A549 (cell line): Measurements from ENCODE around the gene GPR37L1.

Experiments used
- CHD4 ChIP-seq: fragments of 200-600 bp; sonication (generic); IDR thresholded peaks from 2 replicates; pipeline ENCODE4 v1.6.1; 2016; ENCODE audit warnings: antibody characterized with exemption, mild to moderate bottlenecking, borderline replicate concordance
- RAD21 ChIP-seq, 2 experiments: fragments of >200 bp in 1 of 2; sonication (Bioruptor Twin) in 1 of 2; formaldehyde crosslinking in 1 of 2; IDR thresholded peaks in 1 of 2; conservative IDR thresholded peaks in 1 of 2; 2 replicates in 1 of 2; 3 replicates in 1 of 2; pipeline ENCODE4 v1.6.1; 2012 to 2018; ENCODE audit warnings: inconsistent platforms in 1 of 2
- SREBF2 ChIP-seq: fragments of 450-650 bp; IDR thresholded peaks from 2 replicates; pipeline ENCODE4 v1.6.1; 2014; ENCODE audit warnings: mild to moderate bottlenecking, moderate library complexity
- TF ChIP-seq, protein P1 (sequence below): fragments of >200 bp; sonication (Bioruptor Twin); formaldehyde crosslinking; IDR thresholded peaks from 3 replicates; pipeline ENCODE4 v1.5.1; 2016
- TF ChIP-seq, protein P2 (sequence below): fragments of 200-600 bp; sonication (generic); IDR thresholded peaks from 2 replicates; pipeline ENCODE4 v1.6.1; 2016; ENCODE audit warnings: antibody characterized with exemption, mild to moderate bottlenecking, moderate library complexity

DNA sequence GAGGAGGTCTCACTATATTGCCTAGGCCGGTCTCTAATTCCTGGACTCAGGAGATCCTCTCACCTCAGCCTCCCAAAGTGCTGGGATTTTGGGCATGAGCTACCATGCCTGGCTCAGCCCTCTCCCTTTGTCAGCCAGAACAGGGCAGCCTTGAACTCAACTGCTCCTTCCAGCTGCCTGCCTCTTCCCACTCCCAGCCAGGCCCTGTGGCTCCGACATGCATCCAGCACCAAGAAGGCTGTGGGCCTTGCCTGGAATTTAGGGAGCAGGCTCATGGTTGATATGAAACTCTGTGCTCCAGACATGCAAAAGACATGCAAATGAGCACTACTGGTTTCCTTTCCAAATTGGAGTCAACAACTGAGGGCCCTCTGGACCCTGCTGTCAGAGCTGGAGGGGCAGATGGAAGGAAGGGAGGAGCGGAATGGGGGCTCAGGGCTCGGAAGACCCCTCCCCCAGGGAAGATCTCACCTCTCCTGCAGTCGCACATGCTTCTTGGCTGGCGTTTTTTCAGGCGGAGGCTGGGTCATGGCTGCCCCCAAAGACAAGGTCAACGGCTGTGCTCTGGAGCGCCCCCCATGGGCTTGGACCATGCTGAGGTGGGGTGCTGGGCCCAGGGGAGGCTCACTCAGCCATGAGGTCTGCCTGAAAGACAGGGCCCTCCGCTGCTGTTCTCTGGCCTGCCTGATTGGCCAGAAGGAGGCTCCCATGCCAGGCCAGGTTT is 36.3 kb downstream of the GPR37L1 start:
- TF ChIP-seq, protein P1, sequence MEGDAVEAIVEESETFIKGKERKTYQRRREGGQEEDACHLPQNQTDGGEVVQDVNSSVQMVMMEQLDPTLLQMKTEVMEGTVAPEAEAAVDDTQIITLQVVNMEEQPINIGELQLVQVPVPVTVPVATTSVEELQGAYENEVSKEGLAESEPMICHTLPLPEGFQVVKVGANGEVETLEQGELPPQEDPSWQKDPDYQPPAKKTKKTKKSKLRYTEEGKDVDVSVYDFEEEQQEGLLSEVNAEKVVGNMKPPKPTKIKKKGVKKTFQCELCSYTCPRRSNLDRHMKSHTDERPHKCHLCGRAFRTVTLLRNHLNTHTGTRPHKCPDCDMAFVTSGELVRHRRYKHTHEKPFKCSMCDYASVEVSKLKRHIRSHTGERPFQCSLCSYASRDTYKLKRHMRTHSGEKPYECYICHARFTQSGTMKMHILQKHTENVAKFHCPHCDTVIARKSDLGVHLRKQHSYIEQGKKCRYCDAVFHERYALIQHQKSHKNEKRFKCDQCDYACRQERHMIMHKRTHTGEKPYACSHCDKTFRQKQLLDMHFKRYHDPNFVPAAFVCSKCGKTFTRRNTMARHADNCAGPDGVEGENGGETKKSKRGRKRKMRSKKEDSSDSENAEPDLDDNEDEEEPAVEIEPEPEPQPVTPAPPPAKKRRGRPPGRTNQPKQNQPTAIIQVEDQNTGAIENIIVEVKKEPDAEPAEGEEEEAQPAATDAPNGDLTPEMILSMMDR: no peak
- TF ChIP-seq SREBF2 (no peak), CHD4 (no peak), RAD21 (conservative IDR thresholded peaks at IDR 0.05 in 1 of 2, IDR thresholded peaks at IDR 0.05 in 1 of 2) (no peak)
- TF ChIP-seq, protein P2, sequence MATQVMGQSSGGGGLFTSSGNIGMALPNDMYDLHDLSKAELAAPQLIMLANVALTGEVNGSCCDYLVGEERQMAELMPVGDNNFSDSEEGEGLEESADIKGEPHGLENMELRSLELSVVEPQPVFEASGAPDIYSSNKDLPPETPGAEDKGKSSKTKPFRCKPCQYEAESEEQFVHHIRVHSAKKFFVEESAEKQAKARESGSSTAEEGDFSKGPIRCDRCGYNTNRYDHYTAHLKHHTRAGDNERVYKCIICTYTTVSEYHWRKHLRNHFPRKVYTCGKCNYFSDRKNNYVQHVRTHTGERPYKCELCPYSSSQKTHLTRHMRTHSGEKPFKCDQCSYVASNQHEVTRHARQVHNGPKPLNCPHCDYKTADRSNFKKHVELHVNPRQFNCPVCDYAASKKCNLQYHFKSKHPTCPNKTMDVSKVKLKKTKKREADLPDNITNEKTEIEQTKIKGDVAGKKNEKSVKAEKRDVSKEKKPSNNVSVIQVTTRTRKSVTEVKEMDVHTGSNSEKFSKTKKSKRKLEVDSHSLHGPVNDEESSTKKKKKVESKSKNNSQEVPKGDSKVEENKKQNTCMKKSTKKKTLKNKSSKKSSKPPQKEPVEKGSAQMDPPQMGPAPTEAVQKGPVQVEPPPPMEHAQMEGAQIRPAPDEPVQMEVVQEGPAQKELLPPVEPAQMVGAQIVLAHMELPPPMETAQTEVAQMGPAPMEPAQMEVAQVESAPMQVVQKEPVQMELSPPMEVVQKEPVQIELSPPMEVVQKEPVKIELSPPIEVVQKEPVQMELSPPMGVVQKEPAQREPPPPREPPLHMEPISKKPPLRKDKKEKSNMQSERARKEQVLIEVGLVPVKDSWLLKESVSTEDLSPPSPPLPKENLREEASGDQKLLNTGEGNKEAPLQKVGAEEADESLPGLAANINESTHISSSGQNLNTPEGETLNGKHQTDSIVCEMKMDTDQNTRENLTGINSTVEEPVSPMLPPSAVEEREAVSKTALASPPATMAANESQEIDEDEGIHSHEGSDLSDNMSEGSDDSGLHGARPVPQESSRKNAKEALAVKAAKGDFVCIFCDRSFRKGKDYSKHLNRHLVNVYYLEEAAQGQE: no peak
